ENCODE results near the gene EPB42.
"Not testable (repeated sequence)": the region's sequence is repeated elsewhere in the genome, so short reads cannot be mapped to it uniquely, and the experiment has no call there.

EPB42 gene

GRCh38 chr15:43229977-43230376 lies 9.2 kb upstream of the EPB42 start:
- Mint-ChIP-seq H3K27me3 (no peaks in the 10 kb centered on the region), H3K4me1 (peaks cover 5 to 7% of the 10 kb centered on the region in 2 donors), H3K4me3 (no peak overlapping the region), H3K36me3 (no peaks in the 10 kb centered on the region), H3K9me3 (no peaks in the 10 kb centered on the region), H3K27ac (no peak overlapping the region)
- no peak for DNase-seq
- no peak for ATAC-seq (replicated peaks)

GRCh38 chr15:43226436-43227305 lies 5.9 kb upstream of the EPB42 start:
- H3K27me3 Mint-ChIP-seq = no peaks in the 10 kb centered on the region
- H3K36me3 Mint-ChIP-seq = no peaks in the 10 kb centered on the region
- no peak for DNase-seq
- no peak for ATAC-seq (replicated peaks)
- H3K4me3 Mint-ChIP-seq = no peak overlapping the region
- H3K4me1 Mint-ChIP-seq = peaks cover 5 to 7% of the 10 kb centered on the region in 2 donors
- H3K27ac Mint-ChIP-seq = no peak overlapping the region
- no peaks in the 10 kb centered on the region for H3K9me3 Mint-ChIP-seq

GRCh38 chr15:43225950-43226255 lies 5.1 kb upstream of the EPB42 start:
- ATAC-seq (replicated peaks); H3K9me3 Mint-ChIP-seq; H3K4me3 Mint-ChIP-seq; H3K36me3 Mint-ChIP-seq; H3K27me3 Mint-ChIP-seq; H3K4me1 Mint-ChIP-seq; H3K27ac Mint-ChIP-seq; DNase-seq: not testable (repeated sequence)

GRCh38 chr15:43225201-43225949 lies 4.6 kb upstream of the EPB42 start:
- ATAC-seq (replicated peaks) = peak; percentile 98 to 99
- no peak overlapping the region for H3K27ac Mint-ChIP-seq
- H3K36me3 Mint-ChIP-seq = no peaks in the 10 kb centered on the region
- peak; percentile 37 for DNase-seq
- peaks cover 5 to 7% of the 10 kb centered on the region in 2 donors for H3K4me1 Mint-ChIP-seq
- H3K4me3 Mint-ChIP-seq = no peak overlapping the region
- H3K27me3 Mint-ChIP-seq = peaks cover 0 to under 1% of the 10 kb centered on the region in 2 donors
- no peaks in the 10 kb centered on the region for H3K9me3 Mint-ChIP-seq

- no peak overlapping the region for H3K4me3 Mint-ChIP-seq
- no peak overlapping the region for H3K27ac Mint-ChIP-seq
- ATAC-seq (replicated peaks) (no peak), DNase-seq (no peak)
- H3K4me1 Mint-ChIP-seq = peaks cover 5 to 7% of the 10 kb centered on the region in 2 donors
- peaks cover 5 to 9% of the 10 kb centered on the region in 2 donors for H3K27me3 Mint-ChIP-seq
- peaks cover 0 to 2% of the 10 kb centered on the region in 2 donors for H3K9me3 Mint-ChIP-seq
- H3K36me3 Mint-ChIP-seq = no peaks in the 10 kb centered on the region
Observed at GRCh38 chr15:43221422-43221821, 604 bp upstream of the EPB42 start.

GRCh38 chr15:43219929-43220928 lies 589 bp downstream of the EPB42 start:
- Mint-ChIP-seq H3K4me1 (no peaks in the 10 kb centered on the region), H3K27me3 (peaks cover 5 to 9% of the 10 kb centered on the region in 2 donors), H3K27ac (no peak overlapping the region), H3K9me3 (peaks cover 0 to 2% of the 10 kb centered on the region in 2 donors), H3K36me3 (no peaks in the 10 kb centered on the region), H3K4me3 (no peak overlapping the region)
- ATAC-seq (replicated peaks) (no peak), DNase-seq (no peak)

GRCh38 chr15:43218908-43219706 lies 1.7 kb downstream of the EPB42 start:
- no peaks in the 10 kb centered on the region for H3K36me3 Mint-ChIP-seq
- DNase-seq (no peak), ATAC-seq (replicated peaks) (no peak)
- H3K27me3 Mint-ChIP-seq = peaks cover 5 to 9% of the 10 kb centered on the region in 2 donors
- H3K4me1 Mint-ChIP-seq = no peaks in the 10 kb centered on the region
- peaks cover 0 to 2% of the 10 kb centered on the region in 2 donors for H3K9me3 Mint-ChIP-seq
- H3K4me3 Mint-ChIP-seq = no peak overlapping the region
- H3K27ac Mint-ChIP-seq = no peak overlapping the region

GRCh38 chr15:43215961-43216360 lies 4.9 kb downstream of the EPB42 start:
- H3K27me3 Mint-ChIP-seq = peaks cover 5 to 10% of the 10 kb centered on the region in 2 donors
- H3K9me3 Mint-ChIP-seq = peaks cover 0 to 2% of the 10 kb centered on the region in 2 donors
- H3K27ac Mint-ChIP-seq = no peak overlapping the region
- ATAC-seq (replicated peaks) (no peak), DNase-seq (no peak)
- no peaks in the 10 kb centered on the region for H3K36me3 Mint-ChIP-seq
- no peaks in the 10 kb centered on the region for H3K4me1 Mint-ChIP-seq
- no peak overlapping the region for H3K4me3 Mint-ChIP-seq

- DNase-seq (no peak), ATAC-seq (replicated peaks) (no peak)
- peaks cover 0 to 2% of the 10 kb centered on the region in 2 donors for H3K9me3 Mint-ChIP-seq
- H3K36me3 Mint-ChIP-seq = no peaks in the 10 kb centered on the region
- H3K27ac Mint-ChIP-seq = no peak overlapping the region
- no peak overlapping the region for H3K4me3 Mint-ChIP-seq
- no peaks in the 10 kb centered on the region for H3K4me1 Mint-ChIP-seq
- H3K27me3 Mint-ChIP-seq = peaks cover 3 to 22% of the 10 kb centered on the region in 2 donors
Observed at GRCh38 chr15:43214592-43215295, 6.1 kb downstream of the EPB42 start.

- Mint-ChIP-seq H3K9me3 (peaks cover 0 to 2% of the 10 kb centered on the region in 2 donors), H3K36me3 (no peaks in the 10 kb centered on the region), H3K27ac (no peak overlapping the region), H3K4me1 (no peaks in the 10 kb centered on the region), H3K4me3 (no peak overlapping the region), H3K27me3 (peaks cover 9 to 28% of the 10 kb centered on the region in 2 donors)
- ATAC-seq (replicated peaks) = no peak
- no peak for DNase-seq
Observed at GRCh38 chr15:43214169-43214568, 6.6 kb downstream of the EPB42 start.

GRCh38 chr15:43213466-43213865 lies 7.4 kb downstream of the EPB42 start:
- H3K27ac Mint-ChIP-seq = no peak overlapping the region
- peaks cover 0 to 2% of the 10 kb centered on the region in 2 donors for H3K9me3 Mint-ChIP-seq
- H3K4me3 Mint-ChIP-seq = no peak overlapping the region
- H3K4me1 Mint-ChIP-seq = no peaks in the 10 kb centered on the region
- no peaks in the 10 kb centered on the region for H3K36me3 Mint-ChIP-seq
- no peak for DNase-seq
- peaks cover 14 to 30% of the 10 kb centered on the region in 2 donors for H3K27me3 Mint-ChIP-seq
- no peak for ATAC-seq (replicated peaks)

GRCh38 chr15:43212951-43213350 lies 7.9 kb downstream of the EPB42 start:
- DNase-seq (no peak), ATAC-seq (replicated peaks) (no peak)
- Mint-ChIP-seq H3K27ac (no peak overlapping the region), H3K9me3 (peaks cover 0 to 2% of the 10 kb centered on the region in 2 donors), H3K4me3 (no peak overlapping the region), H3K27me3 (peaks cover 17 to 31% of the 10 kb centered on the region in 2 donors), H3K4me1 (no peaks in the 10 kb centered on the region), H3K36me3 (no peaks in the 10 kb centered on the region)

- Mint-ChIP-seq H3K36me3 (no peaks in the 10 kb centered on the region), H3K4me3 (no peak overlapping the region), H3K27me3 (peaks cover 19 to 33% of the 10 kb centered on the region in 2 donors), H3K9me3 (peaks cover 0 to 2% of the 10 kb centered on the region in 2 donors), H3K4me1 (no peaks in the 10 kb centered on the region), H3K27ac (no peak overlapping the region)
- ATAC-seq (replicated peaks) = no peak
- DNase-seq = no peak
Observed at GRCh38 chr15:43212299-43212698, 8.5 kb downstream of the EPB42 start.

All from stimulated activated naive B cell treated with anti-CD40 and anti-IgM and Interleukin-4, amounts not matched to agents 10 μg/mL and 1 μg/mL and 100 μg/mL, for 72 hours (primary cell).